A549 treated with AZD9567 at 1 μM for 4 hours (cell line): Measurements from ENCODE around the gene GRIA2. TPM values are rescaled to one million over a fixed set of nuclear protein-coding genes. Genes with fewer than 3 reads are reported as not detected.

Experiments
- total RNA-seq: library from RNA; stranded (reverse); fragments of 200-300 nt; extraction: Qiagen RNA extraction; gene quantifications from 5 replicates; pipeline ENCODE4 v1.2.3, GENCODE V29; 2022; ENCODE audit not compliant: insufficient read depth

The GRIA2 gene
- not detected in 5 replicates for total RNA-seq

GRCh38 chr4:157220371-157220881 is at the start of gene GRIA2:
TSS of gene GRIA2 (plus strand) at chr4:157220728. CDS start at chr4:157221043, 315 bp downstream.

Other genes starting within 250 kb of the GRIA2 start
- gene PDGFC, start 248.9 kb upstream of the GRIA2 start, total RNA-seq, result 1.8 to 3.5 TPM (median 2.2 TPM) in 5 replicates
- 0.73 to 0.98 TPM (median 0.81 TPM) in 4 of 5 replicates, not detected in the other for gene GLRB, start 144.6 kb upstream of the GRIA2 start, total RNA-seq